MM.1S (cell line): ENCODE results near the gene SPATA25.
"Not testable (repeated sequence)": the region's sequence is repeated elsewhere in the genome, so short reads cannot be mapped to it uniquely, and the experiment has no call there.

Source experiments
- DNase-seq: peaks from one replicate; pipeline ENCODE4 v3.0.0-alpha.2; 2015
- H2AFZ ChIP-seq: fragments of 300-600 bp; sonication (generic); 2 replicates; pipeline ENCODE4 v1.6.0; 2016; ENCODE audit warnings: antibody characterized with exemption, low read length
- H3F3A ChIP-seq: fragments of 300-600 bp; sonication (generic); 2 replicates; pipeline ENCODE4 v1.6.1; 2016; ENCODE audit warnings: mild to moderate bottlenecking, antibody characterized with exemption, low read length, moderate library complexity, mixed read lengths; ENCODE audit not compliant: insufficient read depth
- H3K27ac ChIP-seq: fragments of 300-600 bp; sonication (generic); 2 replicates; pipeline ENCODE4 v1.5.1; 2016; ENCODE audit warnings: mild to moderate bottlenecking, low read length
- H3K27me3 ChIP-seq: fragments of 300-600 bp; sonication (generic); replicated peaks from 2 replicates; pipeline ENCODE4 v1.6.0; 2016; ENCODE audit warnings: low read length; ENCODE audit not compliant: insufficient read depth
- H3K36me3 ChIP-seq: fragments of 300-600 bp; sonication (generic); replicated peaks from 2 replicates; pipeline ENCODE4 v1.6.1; 2016; ENCODE audit warnings: mild to moderate bottlenecking, low read length, mixed read lengths; ENCODE audit not compliant: insufficient read depth
- H3K4me1 ChIP-seq: fragments of 300-600 bp; sonication (generic); 2 replicates; pipeline ENCODE4 v1.6.1; 2016; ENCODE audit warnings: low read length, mixed read lengths
- H3K4me2 ChIP-seq: fragments of 300-600 bp; sonication (generic); 2 replicates; pipeline ENCODE4 v1.6.0; 2016; ENCODE audit warnings: low read depth, low read length
- H3K4me3 ChIP-seq: fragments of 300-600 bp; sonication (generic); 2 replicates; pipeline ENCODE4 v1.5.1; 2016; ENCODE audit warnings: low read length, mixed read lengths
- H3K79me2 ChIP-seq: fragments of 300-600 bp; sonication (generic); 2 replicates; pipeline ENCODE4 v1.6.1; 2016; ENCODE audit warnings: mixed run types, low read length, mixed read lengths
- H3K9ac ChIP-seq: fragments of 300-600 bp; sonication (generic); 2 replicates; pipeline ENCODE4 v1.6.1; 2016; ENCODE audit warnings: low read length, mixed read lengths
- H3K9me2 ChIP-seq: fragments of 300-600 bp; sonication (generic); replicated peaks from 2 replicates; pipeline ENCODE4 v1.6.1; 2016; ENCODE audit warnings: mild to moderate bottlenecking, low read length, mixed read lengths; ENCODE audit not compliant: insufficient read depth
- H3K9me3 ChIP-seq: fragments of 300-600 bp; sonication (generic); replicated peaks from 2 replicates; pipeline ENCODE4 v1.6.1; 2016; ENCODE audit warnings: mild to moderate bottlenecking, low read length, mixed read lengths; ENCODE audit not compliant: insufficient read depth
- H4K20me1 ChIP-seq: fragments of 300-600 bp; sonication (generic); 2 replicates; pipeline ENCODE4 v1.6.1; 2016; ENCODE audit warnings: mild to moderate bottlenecking, low read length, moderate library complexity, mixed read lengths; ENCODE audit not compliant: insufficient read depth
- EZH2 ChIP-seq: fragments of 300-600 bp; sonication (generic); optimal IDR thresholded peaks from 2 replicates; pipeline ENCODE3; 2017; ENCODE audit warnings: low read depth, mild to moderate bottlenecking, antibody characterized with exemption, low read length, mixed read lengths
- EZH2phosphoT487 ChIP-seq: fragments of 300-600 bp; sonication (generic); IDR thresholded peaks from 2 replicates; pipeline ENCODE4 v1.6.1; 2018; ENCODE audit warnings: antibody characterized with exemption, low read length
- TF ChIP-seq, protein P1 (sequence below): fragments of 300-600 bp; sonication (generic); IDR thresholded peaks from 2 replicates; pipeline ENCODE4 v1.5.1; 2016; ENCODE audit warnings: antibody characterized with exemption, low read length, mixed read lengths

The SPATA25 gene

GRCh38 chr20:45878076-45878761, 9.2 kb downstream of the SPATA25 start:
- Histone ChIP-seq H3K4me1 (no peaks in the 10 kb centered on the region), H4K20me1 (no peaks in the 10 kb centered on the region), H3K27me3 (no peaks in the 10 kb centered on the region), H3K36me3 (no peaks in the 10 kb centered on the region), H2AFZ (no peak overlapping the region), H3K9me3 (no peaks in the 10 kb centered on the region), H3K27ac (no peak overlapping the region), H3K4me2 (no peak overlapping the region), H3K9ac (no peak overlapping the region), H3F3A (no peaks in the 10 kb centered on the region), H3K4me3 (no peak overlapping the region), H3K79me2 (peaks cover 14% of the 10 kb centered on the region), H3K9me2 (no peaks in the 10 kb centered on the region)
- TF ChIP-seq, protein P1, sequence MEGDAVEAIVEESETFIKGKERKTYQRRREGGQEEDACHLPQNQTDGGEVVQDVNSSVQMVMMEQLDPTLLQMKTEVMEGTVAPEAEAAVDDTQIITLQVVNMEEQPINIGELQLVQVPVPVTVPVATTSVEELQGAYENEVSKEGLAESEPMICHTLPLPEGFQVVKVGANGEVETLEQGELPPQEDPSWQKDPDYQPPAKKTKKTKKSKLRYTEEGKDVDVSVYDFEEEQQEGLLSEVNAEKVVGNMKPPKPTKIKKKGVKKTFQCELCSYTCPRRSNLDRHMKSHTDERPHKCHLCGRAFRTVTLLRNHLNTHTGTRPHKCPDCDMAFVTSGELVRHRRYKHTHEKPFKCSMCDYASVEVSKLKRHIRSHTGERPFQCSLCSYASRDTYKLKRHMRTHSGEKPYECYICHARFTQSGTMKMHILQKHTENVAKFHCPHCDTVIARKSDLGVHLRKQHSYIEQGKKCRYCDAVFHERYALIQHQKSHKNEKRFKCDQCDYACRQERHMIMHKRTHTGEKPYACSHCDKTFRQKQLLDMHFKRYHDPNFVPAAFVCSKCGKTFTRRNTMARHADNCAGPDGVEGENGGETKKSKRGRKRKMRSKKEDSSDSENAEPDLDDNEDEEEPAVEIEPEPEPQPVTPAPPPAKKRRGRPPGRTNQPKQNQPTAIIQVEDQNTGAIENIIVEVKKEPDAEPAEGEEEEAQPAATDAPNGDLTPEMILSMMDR, result no peak
- no peak for TF ChIP-seq EZH2phosphoT487
- TF ChIP-seq EZH2, result no peak
- DNase-seq, result no peak

DNA sequence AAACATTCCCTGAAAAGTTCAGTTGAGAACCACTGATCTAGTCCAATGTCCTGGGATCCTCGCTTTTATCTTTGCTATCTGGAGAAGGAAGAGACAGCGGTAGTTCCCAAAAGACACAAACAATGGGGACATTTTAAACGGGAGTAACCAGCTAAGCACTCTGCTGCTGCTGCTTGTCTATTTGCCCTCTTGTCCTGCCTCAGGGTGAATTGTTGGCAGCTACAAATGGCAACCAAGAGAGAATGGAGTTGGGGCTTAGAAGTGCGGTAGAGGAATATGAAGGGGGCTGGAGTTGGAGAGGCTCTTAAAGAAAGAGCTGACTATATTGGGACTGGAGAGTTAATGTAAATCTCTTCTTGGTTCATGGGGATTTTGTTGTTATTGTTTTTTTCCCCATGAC, 12.8 kb downstream of the SPATA25 start:
- Histone ChIP-seq H3K79me2 (no peaks in the 10 kb centered on the region), H3K36me3 (no peaks in the 10 kb centered on the region), H3K4me2 (no peak overlapping the region), H3K27me3 (no peaks in the 10 kb centered on the region), H3K27ac (no peak overlapping the region), H3K9me3 (no peaks in the 10 kb centered on the region), H3K4me1 (no peaks in the 10 kb centered on the region), H4K20me1 (no peaks in the 10 kb centered on the region), H2AFZ (no peak overlapping the region), H3K4me3 (no peak overlapping the region), H3K9ac (no peak overlapping the region), H3F3A (no peaks in the 10 kb centered on the region), H3K9me2 (no peaks in the 10 kb centered on the region)
- TF ChIP-seq, protein P1, result no peak
- no peak for TF ChIP-seq EZH2
- no peak for TF ChIP-seq EZH2phosphoT487
- DNase-seq, result no peak

DNA sequence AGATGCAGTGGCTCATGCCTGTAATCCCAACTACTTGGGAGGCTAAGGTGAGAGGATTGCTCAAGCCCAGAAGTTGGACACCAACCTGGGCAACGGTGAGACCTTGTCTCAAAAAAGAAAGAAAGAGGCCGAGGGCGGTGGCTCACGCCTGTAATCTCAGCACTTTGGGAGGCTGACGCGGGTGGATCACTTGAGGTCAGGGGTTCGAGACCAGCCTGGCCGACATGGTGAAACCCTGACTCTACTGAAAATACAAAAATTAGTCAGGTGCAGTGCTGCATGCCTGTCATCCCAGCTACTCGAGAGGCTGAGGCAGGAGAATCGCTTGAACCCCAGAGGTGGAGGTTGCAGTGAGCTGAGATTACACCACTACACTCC, 13.3 kb downstream of the SPATA25 start:
- DNase-seq, H3K4me1 ChIP-seq, H3K9me3 ChIP-seq, H3F3A ChIP-seq, H3K27ac ChIP-seq, H3K4me2 ChIP-seq, H3K27me3 ChIP-seq, H4K20me1 ChIP-seq, H2AFZ ChIP-seq, H3K9me2 ChIP-seq, H3K36me3 ChIP-seq, H3K4me3 ChIP-seq, H3K9ac ChIP-seq, H3K79me2 ChIP-seq: not testable (repeated sequence)

DNA sequence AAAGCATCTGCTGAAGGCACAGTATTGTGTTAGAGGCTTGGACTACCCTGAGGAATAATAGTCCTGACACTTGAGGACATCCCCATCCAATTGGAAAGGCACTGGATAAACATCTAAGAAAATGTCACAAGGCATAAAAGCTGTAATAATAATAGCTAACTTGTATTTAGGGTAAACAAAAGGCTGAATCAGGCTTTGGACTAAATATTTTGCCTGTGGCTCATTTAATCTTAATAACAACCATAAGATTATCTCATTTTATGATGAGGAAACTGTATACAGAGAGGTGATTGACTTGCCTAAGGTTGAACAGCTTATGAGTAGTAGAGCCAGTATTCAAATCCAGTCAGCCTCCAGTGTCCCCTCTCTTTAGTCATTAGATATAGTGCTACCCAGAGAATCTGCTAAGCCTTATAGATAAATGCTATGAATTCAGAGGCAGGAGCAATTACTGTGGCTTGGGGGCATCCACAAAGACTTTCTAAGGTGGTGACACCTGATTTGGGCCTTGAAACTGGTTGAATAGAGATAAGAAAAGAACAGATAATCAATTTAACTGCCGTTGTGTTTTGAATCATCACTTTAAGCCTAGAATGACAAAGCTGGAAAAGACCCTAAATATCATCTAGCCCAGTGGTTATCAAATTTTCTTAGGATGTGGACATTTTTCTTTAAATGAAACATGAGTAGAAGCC, 13.9 kb downstream of the SPATA25 start:
- Histone ChIP-seq H4K20me1 (no peaks in the 10 kb centered on the region), H3K4me2 (no peak overlapping the region), H3K9ac (no peak overlapping the region), H3K9me2 (no peaks in the 10 kb centered on the region), H3K27me3 (no peaks in the 10 kb centered on the region), H3K79me2 (no peaks in the 10 kb centered on the region), H3K36me3 (no peaks in the 10 kb centered on the region), H3K4me1 (no peaks in the 10 kb centered on the region), H3K9me3 (no peaks in the 10 kb centered on the region), H3F3A (no peaks in the 10 kb centered on the region), H3K27ac (no peak overlapping the region), H3K4me3 (no peak overlapping the region), H2AFZ (no peak overlapping the region)
- no peak for TF ChIP-seq EZH2
- TF ChIP-seq EZH2phosphoT487, result no peak
- TF ChIP-seq, protein P1, result no peak
- DNase-seq, result no peak
